ENCODE measurements around the gene AREL1.

Gene AREL1

DNA sequence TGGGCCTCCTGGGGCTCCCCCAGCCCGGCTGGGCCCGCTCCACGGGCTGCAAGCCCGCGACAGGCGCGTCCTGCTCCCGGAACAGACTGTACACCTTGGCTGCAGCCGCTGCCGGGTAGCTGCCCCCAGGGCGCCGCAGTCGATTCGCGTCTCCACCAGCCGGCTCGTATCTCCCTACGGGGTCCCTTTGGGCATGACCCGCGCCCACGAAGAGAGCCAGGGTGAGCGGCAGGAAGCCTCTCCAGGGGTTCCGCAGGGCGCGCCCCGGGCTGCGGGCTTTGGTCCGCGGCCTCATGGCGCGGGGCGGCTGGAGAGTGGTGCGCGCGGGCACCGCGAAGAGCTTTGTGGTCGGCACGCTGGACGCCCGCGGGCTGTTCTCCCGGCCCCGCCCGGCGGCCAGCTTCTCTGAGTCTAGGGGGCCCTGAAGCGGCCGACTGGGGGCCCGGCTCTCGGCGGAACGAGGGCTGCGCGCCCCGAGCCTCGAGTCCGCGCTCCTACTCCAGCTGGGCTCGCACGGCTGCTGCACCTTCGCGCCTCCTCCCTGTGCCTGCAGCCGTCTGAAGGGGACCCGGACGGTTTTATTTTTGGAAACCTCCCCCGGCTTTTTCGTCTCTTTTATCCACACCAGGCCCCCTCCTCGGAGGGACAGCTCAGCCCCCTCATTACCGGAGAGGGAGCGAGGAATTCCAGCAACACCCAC lies 101.1 kb downstream of the AREL1 start, which contains the start of gene LTBP2:
TSS of gene LTBP2 (minus strand) at position 588 of the 700 bp plus-strand sequence. CDS start at position 295, 293 bp downstream.
- DNase-seq (ENCODE audit: low spot score): peak; percentile 58
